WTC11 (cell line): Measurements from ENCODE around the gene PRX.

ENCODE experiments used
- NR2C2 ChIP-seq: sonication (generic); formaldehyde crosslinking; IDR thresholded peaks from 2 replicates; pipeline ENCODE4 v1.8.0; 2022; ENCODE audit warnings: mild to moderate bottlenecking, missing genetic modification reagents
- TF ChIP-seq, protein P1 (sequence below): sonication (generic); formaldehyde crosslinking; IDR thresholded peaks from 2 replicates; pipeline ENCODE4 v1.8.1; 2022; ENCODE audit warnings: low read depth, missing genetic modification reagents, borderline replicate concordance
- TF ChIP-seq, protein P2 (sequence below): fragments of 200-600 bp; IDR thresholded peaks from 2 replicates; pipeline ENCODE4 v1.8.0; 2022; ENCODE audit warnings: antibody characterized with exemption

DNA sequence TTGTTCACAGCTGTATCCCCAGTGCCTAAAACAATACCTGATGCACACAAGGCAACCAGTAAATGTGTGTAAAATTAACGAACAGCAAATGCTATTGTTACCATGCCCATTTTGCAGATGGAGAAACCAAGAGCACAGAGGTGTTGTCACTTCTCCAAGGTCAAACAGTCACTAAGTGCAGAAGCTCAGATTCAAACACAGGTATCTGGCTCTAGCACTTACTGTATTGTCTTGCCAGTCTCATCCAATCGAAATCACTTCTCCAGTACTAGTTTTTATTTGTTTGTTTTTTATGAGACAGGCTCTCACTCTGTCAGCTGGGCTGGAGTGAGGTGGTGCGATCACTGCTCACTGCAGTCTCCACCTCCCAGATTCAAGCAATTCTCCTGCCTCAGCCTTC lies 51.0 kb downstream of the PRX start:
- TF ChIP-seq NR2C2 (CRISPR knock-in tag): no peak
- TF ChIP-seq, protein P1, sequence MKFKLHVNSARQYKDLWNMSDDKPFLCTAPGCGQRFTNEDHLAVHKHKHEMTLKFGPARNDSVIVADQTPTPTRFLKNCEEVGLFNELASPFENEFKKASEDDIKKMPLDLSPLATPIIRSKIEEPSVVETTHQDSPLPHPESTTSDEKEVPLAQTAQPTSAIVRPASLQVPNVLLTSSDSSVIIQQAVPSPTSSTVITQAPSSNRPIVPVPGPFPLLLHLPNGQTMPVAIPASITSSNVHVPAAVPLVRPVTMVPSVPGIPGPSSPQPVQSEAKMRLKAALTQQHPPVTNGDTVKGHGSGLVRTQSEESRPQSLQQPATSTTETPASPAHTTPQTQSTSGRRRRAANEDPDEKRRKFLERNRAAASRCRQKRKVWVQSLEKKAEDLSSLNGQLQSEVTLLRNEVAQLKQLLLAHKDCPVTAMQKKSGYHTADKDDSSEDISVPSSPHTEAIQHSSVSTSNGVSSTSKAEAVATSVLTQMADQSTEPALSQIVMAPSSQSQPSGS: no peak
- TF ChIP-seq, protein P2, sequence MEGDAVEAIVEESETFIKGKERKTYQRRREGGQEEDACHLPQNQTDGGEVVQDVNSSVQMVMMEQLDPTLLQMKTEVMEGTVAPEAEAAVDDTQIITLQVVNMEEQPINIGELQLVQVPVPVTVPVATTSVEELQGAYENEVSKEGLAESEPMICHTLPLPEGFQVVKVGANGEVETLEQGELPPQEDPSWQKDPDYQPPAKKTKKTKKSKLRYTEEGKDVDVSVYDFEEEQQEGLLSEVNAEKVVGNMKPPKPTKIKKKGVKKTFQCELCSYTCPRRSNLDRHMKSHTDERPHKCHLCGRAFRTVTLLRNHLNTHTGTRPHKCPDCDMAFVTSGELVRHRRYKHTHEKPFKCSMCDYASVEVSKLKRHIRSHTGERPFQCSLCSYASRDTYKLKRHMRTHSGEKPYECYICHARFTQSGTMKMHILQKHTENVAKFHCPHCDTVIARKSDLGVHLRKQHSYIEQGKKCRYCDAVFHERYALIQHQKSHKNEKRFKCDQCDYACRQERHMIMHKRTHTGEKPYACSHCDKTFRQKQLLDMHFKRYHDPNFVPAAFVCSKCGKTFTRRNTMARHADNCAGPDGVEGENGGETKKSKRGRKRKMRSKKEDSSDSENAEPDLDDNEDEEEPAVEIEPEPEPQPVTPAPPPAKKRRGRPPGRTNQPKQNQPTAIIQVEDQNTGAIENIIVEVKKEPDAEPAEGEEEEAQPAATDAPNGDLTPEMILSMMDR: no peak
